Endothelial cell of umbilical vein (primary cell): ENCODE measurements around the gene LRRTM4.

Experiments used
- EZH2 ChIP-seq: IDR thresholded peaks from 2 replicates; pipeline ENCODE4 v1.6.1; 2012; ENCODE audit warnings: borderline replicate concordance, low read depth, mild to moderate bottlenecking, moderate library complexity, low read length, inconsistent platforms; ENCODE audit not compliant: severe bottlenecking
- FOS ChIP-seq: IDR thresholded peaks from 2 replicates; pipeline ENCODE4 v1.6.1; 2011; ENCODE audit warnings: mild to moderate bottlenecking, low read length, moderate library complexity, borderline replicate concordance; ENCODE audit not compliant: insufficient read depth
- GATA2 ChIP-seq: IDR thresholded peaks from 2 replicates; pipeline ENCODE4 v1.7.0; 2011; ENCODE audit warnings: low read depth, mild to moderate bottlenecking, moderate library complexity, mixed read lengths, low read length; ENCODE audit not compliant: insufficient read length, insufficient read depth
- JUN ChIP-seq: IDR thresholded peaks from 2 replicates; pipeline ENCODE4 v1.6.1; 2011; ENCODE audit warnings: borderline replicate concordance, low read depth; ENCODE audit not compliant: insufficient read length, insufficient read depth
- POLR2A ChIP-seq: IDR thresholded peaks from 2 replicates; pipeline ENCODE4 v1.6.1; 2012; ENCODE audit warnings: low read depth, mild to moderate bottlenecking, control low read depth, low read length
- POLR2AphosphoS5 ChIP-seq: IDR thresholded peaks from 2 replicates; pipeline ENCODE4 v1.6.1; 2012; ENCODE audit warnings: low read depth, mild to moderate bottlenecking, control low read depth, low read length, moderate library complexity; ENCODE audit not compliant: insufficient read depth
- TF ChIP-seq, protein P1 (sequence below), 2 donors: IDR thresholded peaks; 1 replicate in 1 of 2; 2 replicates in 1 of 2; pipeline ENCODE4 v1.5.1; 2011; ENCODE audit warnings: low read length in 2 of 2, mild to moderate bottlenecking in 2 of 2, moderate library complexity in 2 of 2, control low read depth in 1 of 2, inconsistent platforms in 1 of 2, low read depth in 1 of 2; ENCODE audit not compliant: insufficient read depth in 1 of 2; ENCODE audit errors: extremely low read depth in 1 of 2

DNA sequence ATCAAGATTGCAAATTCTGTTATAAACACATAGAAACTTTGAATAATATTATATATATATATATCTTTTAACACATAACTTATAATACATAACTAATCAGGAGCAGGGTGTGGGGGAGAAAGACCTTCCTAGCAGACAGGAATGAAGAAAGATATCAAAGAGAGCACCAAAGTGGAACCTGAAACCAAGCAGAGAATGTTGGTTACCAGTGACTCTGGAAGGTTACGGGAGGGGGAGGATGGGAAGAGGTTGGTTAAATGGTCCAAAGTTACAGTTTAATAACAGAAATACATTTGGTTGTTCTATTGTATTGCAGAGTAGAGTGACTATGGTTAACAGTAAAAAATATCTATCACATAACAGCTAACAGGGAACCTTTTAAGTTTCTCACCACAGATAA, 366.7 kb downstream of the LRRTM4 start:
- TF ChIP-seq GATA2 (no peak), POLR2A (no peak), POLR2AphosphoS5 (no peak), JUN (no peak), EZH2 (no peak), FOS (no peak)
- TF ChIP-seq, protein P1, sequence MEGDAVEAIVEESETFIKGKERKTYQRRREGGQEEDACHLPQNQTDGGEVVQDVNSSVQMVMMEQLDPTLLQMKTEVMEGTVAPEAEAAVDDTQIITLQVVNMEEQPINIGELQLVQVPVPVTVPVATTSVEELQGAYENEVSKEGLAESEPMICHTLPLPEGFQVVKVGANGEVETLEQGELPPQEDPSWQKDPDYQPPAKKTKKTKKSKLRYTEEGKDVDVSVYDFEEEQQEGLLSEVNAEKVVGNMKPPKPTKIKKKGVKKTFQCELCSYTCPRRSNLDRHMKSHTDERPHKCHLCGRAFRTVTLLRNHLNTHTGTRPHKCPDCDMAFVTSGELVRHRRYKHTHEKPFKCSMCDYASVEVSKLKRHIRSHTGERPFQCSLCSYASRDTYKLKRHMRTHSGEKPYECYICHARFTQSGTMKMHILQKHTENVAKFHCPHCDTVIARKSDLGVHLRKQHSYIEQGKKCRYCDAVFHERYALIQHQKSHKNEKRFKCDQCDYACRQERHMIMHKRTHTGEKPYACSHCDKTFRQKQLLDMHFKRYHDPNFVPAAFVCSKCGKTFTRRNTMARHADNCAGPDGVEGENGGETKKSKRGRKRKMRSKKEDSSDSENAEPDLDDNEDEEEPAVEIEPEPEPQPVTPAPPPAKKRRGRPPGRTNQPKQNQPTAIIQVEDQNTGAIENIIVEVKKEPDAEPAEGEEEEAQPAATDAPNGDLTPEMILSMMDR (IDR thresholded peaks at IDR 0.05; ENCODE audit: extremely low read depth in 1 of 2, insufficient read depth in 1 of 2, low read depth in 1 of 2, low read length in 2 of 2): no peak
